SK-N-SH (cell line): ENCODE results near the gene STH.

Experiments used
- ELF1 ChIP-seq: IDR thresholded peaks from 2 replicates; pipeline ENCODE4 v1.4.0; 2012
- GABPA ChIP-seq: IDR thresholded peaks from 2 replicates; pipeline ENCODE4 v1.4.0; 2012; ENCODE audit warnings: low read depth, mild to moderate bottlenecking
- JUND ChIP-seq: IDR thresholded peaks from 2 replicates; pipeline ENCODE4 v1.4.0; 2012
- RAD21 ChIP-seq: IDR thresholded peaks from 2 replicates; pipeline ENCODE4 v1.6.1; 2012; ENCODE audit warnings: mild to moderate bottlenecking, low read length
- YY1 ChIP-seq: IDR thresholded peaks from 2 replicates; pipeline ENCODE4 v1.4.0; 2012; ENCODE audit warnings: low read depth, mild to moderate bottlenecking
- TF ChIP-seq, protein P1 (sequence below): fragments of 200-600 bp; sonication (generic); IDR thresholded peaks from 2 replicates; pipeline ENCODE4 v1.6.1; 2017; ENCODE audit warnings: antibody characterized with exemption, mild to moderate bottlenecking, moderate library complexity
- TF ChIP-seq, protein P2 (sequence below): fragments of 150-350 bp; IDR thresholded peaks from 2 replicates; pipeline ENCODE4 v1.6.1; 2017; ENCODE audit warnings: antibody characterized with exemption, low read length, low read depth, borderline replicate concordance
- TF ChIP-seq, protein P3 (sequence below): IDR thresholded peaks from 2 replicates; pipeline ENCODE4 v1.4.0; 2012; ENCODE audit warnings: low read depth, borderline replicate concordance
- TF ChIP-seq, protein P4 (sequence below): IDR thresholded peaks from 2 replicates; pipeline ENCODE4 v1.4.0; 2012; ENCODE audit warnings: low read depth

DNA sequence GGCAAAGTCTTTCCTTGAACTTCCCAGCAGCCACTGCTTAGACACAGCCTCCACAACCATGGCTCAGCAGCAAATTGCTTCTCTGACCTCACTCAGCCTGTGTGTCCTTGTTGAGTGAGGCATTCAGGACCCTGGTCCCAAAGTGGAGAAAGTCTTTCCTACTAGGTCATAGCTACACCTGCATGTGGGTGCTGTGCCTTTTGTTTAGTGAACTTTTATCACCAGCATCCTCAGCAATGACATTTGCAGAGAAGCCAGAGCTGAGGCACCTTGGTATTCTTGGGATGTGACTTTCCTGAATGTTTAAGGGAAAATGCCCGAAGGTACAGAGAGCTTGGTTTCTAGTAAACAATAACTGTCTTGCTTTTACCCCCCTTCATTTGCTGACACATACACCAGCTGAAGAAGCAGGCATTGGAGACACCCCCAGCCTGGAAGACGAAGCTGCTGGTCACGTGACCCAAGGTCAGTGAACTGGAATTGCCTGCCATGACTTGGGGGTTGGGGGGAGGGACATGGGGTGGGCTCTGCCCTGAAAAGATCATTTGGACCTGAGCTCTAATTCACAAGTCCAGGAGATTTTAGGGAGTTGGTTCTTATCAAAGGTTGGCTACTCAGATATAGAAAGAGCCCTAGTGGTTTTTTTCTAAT is 20.9 kb upstream of the STH start:
- TF ChIP-seq GABPA (no peak), RAD21 (no peak), YY1 (no peak), JUND (no peak), ELF1 (no peak)
- TF ChIP-seq, protein P1, sequence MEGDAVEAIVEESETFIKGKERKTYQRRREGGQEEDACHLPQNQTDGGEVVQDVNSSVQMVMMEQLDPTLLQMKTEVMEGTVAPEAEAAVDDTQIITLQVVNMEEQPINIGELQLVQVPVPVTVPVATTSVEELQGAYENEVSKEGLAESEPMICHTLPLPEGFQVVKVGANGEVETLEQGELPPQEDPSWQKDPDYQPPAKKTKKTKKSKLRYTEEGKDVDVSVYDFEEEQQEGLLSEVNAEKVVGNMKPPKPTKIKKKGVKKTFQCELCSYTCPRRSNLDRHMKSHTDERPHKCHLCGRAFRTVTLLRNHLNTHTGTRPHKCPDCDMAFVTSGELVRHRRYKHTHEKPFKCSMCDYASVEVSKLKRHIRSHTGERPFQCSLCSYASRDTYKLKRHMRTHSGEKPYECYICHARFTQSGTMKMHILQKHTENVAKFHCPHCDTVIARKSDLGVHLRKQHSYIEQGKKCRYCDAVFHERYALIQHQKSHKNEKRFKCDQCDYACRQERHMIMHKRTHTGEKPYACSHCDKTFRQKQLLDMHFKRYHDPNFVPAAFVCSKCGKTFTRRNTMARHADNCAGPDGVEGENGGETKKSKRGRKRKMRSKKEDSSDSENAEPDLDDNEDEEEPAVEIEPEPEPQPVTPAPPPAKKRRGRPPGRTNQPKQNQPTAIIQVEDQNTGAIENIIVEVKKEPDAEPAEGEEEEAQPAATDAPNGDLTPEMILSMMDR: no peak
- TF ChIP-seq, protein P2, sequence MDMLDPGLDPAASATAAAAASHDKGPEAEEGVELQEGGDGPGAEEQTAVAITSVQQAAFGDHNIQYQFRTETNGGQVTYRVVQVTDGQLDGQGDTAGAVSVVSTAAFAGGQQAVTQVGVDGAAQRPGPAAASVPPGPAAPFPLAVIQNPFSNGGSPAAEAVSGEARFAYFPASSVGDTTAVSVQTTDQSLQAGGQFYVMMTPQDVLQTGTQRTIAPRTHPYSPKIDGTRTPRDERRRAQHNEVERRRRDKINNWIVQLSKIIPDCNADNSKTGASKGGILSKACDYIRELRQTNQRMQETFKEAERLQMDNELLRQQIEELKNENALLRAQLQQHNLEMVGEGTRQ: no peak
- TF ChIP-seq, protein P3, sequence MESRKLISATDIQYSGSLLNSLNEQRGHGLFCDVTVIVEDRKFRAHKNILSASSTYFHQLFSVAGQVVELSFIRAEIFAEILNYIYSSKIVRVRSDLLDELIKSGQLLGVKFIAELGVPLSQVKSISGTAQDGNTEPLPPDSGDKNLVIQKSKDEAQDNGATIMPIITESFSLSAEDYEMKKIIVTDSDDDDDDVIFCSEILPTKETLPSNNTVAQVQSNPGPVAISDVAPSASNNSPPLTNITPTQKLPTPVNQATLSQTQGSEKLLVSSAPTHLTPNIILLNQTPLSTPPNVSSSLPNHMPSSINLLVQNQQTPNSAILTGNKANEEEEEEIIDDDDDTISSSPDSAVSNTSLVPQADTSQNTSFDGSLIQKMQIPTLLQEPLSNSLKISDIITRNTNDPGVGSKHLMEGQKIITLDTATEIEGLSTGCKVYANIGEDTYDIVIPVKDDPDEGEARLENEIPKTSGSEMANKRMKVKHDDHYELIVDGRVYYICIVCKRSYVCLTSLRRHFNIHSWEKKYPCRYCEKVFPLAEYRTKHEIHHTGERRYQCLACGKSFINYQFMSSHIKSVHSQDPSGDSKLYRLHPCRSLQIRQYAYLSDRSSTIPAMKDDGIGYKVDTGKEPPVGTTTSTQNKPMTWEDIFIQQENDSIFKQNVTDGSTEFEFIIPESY: no peak
- TF ChIP-seq, protein P4, sequence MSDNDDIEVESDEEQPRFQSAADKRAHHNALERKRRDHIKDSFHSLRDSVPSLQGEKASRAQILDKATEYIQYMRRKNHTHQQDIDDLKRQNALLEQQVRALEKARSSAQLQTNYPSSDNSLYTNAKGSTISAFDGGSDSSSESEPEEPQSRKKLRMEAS: no peak
